ENCODE measurements around the gene SLC39A1. TPM values are rescaled to one million over a fixed set of nuclear protein-coding genes. Genes with fewer than 3 reads are reported as not detected.

SLC39A1 gene
- polyA plus RNA-seq, 3 donors = 86.3 to 94.0 (median 87.2) TPM

GRCh38 chr1:153936011-153936802 is 27.1 kb downstream of the SLC39A1 start:
- DNase-seq = no peak

- no peak for DNase-seq
These were observed 28.6 kb downstream of the SLC39A1 start for GRCh38 chr1:153934746-153935145.

GRCh38 chr1:153933955-153934354 is 29.4 kb downstream of the SLC39A1 start:
- DNase-seq = no peak

- DNase-seq = no peak
These were observed 29.9 kb downstream of the SLC39A1 start for GRCh38 chr1:153933430-153933829.

GRCh38 chr1:153932156-153933131 is 30.9 kb downstream of the SLC39A1 start:
- DNase-seq = no peak

- no peak for DNase-seq
These were observed 33.1 kb downstream of the SLC39A1 start for GRCh38 chr1:153929981-153930948.

- DNase-seq = no peak
These were observed 33.9 kb downstream of the SLC39A1 start for GRCh38 chr1:153929426-153929825.

- DNase-seq = no peak
These were observed 34.5 kb downstream of the SLC39A1 start for GRCh38 chr1:153928791-153929341.

- DNase-seq = no peak
These were observed 35.1 kb downstream of the SLC39A1 start for GRCh38 chr1:153928245-153928644.

GRCh38 chr1:153926405-153926804 is 36.9 kb downstream of the SLC39A1 start:
- no peak for DNase-seq

GRCh38 chr1:153922972-153923925 is 40.1 kb downstream of the SLC39A1 start, which contains the start of gene GATAD2B:
Gene GATAD2B, minus strand, starts transcription at chr1:153922972. Its CDS starts 94,625 bp downstream, at chr1:153828347.
- peak; percentile 100 for DNase-seq

- DNase-seq = peak; percentile 44
These were observed 41.0 kb downstream of the SLC39A1 start for GRCh38 chr1:153922076-153922971.

GRCh38 chr1:153921803-153922075 is 41.6 kb downstream of the SLC39A1 start:
- no peak for DNase-seq

- DNase-seq = no peak
These were observed 42.1 kb downstream of the SLC39A1 start for GRCh38 chr1:153921080-153921802.

- no peak for DNase-seq
These were observed 43.2 kb downstream of the SLC39A1 start for GRCh38 chr1:153919876-153920852.

GRCh38 chr1:153916297-153916696 is 47.0 kb downstream of the SLC39A1 start:
- no peak for DNase-seq

- DNase-seq = no peak
These were observed 51.0 kb downstream of the SLC39A1 start for GRCh38 chr1:153912349-153912748.

Data from renal pelvis (tissue), 4 donors.